HG02884 (cell line): ENCODE measurements around the gene ABCB9.

Experiments used
- ATAC-seq: cut with Tn5 transposase; IDR thresholded peaks from one replicate; pipeline ENCODE4 v1.9.1; 2021; ENCODE audit warnings: mild to moderate bottlenecking, moderate library complexity; ENCODE audit not compliant: unreplicated experiment

ABCB9 gene

DNA sequence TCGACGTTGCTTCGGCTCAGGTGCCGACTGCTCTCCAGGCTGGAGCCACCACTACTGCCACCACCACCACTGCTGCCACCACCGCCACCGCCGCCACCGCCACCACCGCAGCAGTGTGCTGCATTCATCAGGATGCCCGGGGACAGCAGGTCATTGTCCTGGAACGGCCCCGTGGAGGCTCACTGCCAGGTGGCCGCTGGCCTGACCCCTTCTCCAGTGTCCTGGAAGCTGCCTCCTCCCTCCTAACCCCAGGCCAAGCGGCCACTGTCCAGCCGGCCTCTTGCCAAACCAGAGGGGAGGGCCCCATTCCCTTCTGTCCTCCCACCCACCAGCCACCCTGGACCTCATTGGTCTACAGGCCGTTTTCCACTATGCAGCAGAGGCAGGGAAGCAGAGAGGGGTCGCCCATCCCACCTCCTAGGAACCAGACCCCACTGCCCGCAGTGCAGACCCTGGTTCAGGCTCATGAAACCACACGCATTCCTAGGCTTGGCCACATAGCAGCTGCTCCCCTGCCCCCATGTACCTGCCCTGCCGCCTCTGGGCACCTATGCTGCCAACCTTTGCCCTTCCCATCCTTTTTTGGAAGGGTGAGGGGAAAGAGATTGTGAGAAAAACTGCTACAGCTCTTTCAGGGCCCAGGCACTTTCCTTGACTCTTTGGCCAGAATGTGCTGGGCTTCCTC is 29.4 kb upstream of the ABCB9 start:
- no peak for ATAC-seq

- ATAC-seq, result no peak
These were observed 28.7 kb upstream of the ABCB9 start for GRCh38 chr12:122994781-122995502.

DNA sequence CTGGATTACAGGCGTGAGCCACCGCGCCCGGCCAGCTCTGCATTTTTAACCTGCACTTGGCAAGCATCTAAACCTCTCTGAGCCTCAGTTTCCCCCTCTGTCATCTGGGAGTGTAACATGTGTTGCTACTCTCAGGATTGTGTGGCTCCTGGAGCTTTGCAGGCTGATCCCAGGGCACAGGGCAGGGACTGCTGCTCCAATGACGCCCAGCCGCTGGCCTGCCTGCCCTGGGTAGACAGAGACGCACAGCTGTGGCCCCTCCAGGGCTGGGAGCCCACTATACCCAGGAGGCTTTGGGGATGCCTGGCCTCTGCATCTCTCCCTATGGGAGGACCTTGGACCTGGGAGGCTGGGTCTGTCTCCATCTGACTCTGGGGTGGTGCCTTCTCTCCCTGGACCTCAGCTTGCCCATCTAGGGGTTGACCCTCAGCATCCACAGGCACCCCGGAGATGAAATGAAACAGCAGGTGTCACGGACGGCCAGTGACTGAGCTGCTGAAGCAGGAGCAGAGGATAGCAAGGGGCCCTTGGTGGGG is 27.9 kb upstream of the ABCB9 start:
- no peak for ATAC-seq

GRCh38 chr12:122992386-122992785 is 26.1 kb upstream of the ABCB9 start:
- ATAC-seq, result no peak

GRCh38 chr12:122991623-122992275 is 25.5 kb upstream of the ABCB9 start:
- ATAC-seq, result no peak

GRCh38 chr12:122990961-122991622 is 24.8 kb upstream of the ABCB9 start:
- ATAC-seq, result no peak

- no peak for ATAC-seq
These were observed 24.3 kb upstream of the ABCB9 start for GRCh38 chr12:122990561-122990960.

GRCh38 chr12:122989874-122990419 is 23.7 kb upstream of the ABCB9 start:
- ATAC-seq, result no peak

- no peak for ATAC-seq
These were observed 23.1 kb upstream of the ABCB9 start for GRCh38 chr12:122989225-122989839.

GRCh38 chr12:122988612-122989212 is 22.4 kb upstream of the ABCB9 start:
- ATAC-seq, result no peak

- no peak for ATAC-seq
These were observed 21.8 kb upstream of the ABCB9 start for GRCh38 chr12:122988036-122988435.

GRCh38 chr12:122987086-122987951 is 21.1 kb upstream of the ABCB9 start:
- ATAC-seq, result no peak

GRCh38 chr12:122986258-122986871 is 20.1 kb upstream of the ABCB9 start:
- no peak for ATAC-seq

- ATAC-seq, result no peak
These were observed 19.3 kb upstream of the ABCB9 start for GRCh38 chr12:122985338-122986257.

DNA sequence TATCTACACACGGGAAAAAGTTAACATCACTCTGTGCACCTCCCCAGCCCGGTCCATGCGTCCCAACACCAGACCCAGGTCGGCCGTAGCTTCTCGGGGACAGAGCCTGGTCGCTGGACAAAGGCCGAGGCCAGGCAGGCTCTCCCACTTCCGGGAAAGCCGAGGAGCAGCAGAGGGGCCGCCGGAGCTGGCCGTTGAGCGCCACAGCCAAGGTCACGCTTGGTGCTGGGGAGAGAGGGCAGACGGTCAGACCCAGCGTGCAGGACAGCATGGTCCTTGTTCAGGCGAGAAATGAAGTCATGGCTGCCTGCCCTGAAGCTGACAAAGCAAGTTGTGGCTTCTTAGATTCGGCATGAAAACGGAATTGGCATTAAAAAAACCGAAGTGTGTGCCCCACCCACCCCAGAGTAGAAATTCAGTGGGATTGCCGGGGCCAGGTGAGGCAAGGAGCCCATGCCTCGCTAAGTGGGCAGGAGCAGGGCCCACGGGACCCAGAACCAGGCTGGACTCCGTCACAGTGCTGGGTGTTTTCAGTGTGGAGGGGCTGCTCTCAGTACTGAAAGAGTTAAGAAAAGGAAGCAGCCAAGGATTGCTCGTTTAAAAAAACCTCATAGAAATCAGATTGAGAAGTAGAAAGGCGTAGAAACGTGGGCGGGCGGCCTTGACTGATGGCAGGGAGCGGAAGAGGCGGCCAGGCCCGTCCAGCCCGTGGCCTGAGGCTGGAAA is 18.5 kb upstream of the ABCB9 start:
- ATAC-seq, result no peak

GRCh38 chr12:122983789-122984515 is 17.7 kb upstream of the ABCB9 start:
- no peak for ATAC-seq
